ENCODE measurements around the gene CLCN1. TPM values are rescaled to one million over a fixed set of nuclear protein-coding genes. Genes with fewer than 3 reads are reported as not detected.

Gene CLCN1
- total RNA-seq, 1 experiment from 2014 or later = 0.55 TPM

GRCh38 chr7:143282124-143282523 is 33.8 kb upstream of the CLCN1 start:
- DNase-seq (no peak), ATAC-seq (no peak)
- Histone ChIP-seq H3K27me3 (ENCODE audit: low read length) (no peaks in the 10 kb centered on the region), H2AFZ (ENCODE audit: low read length) (no peak overlapping the region), H4K20me1 (ENCODE audit: low read length) (no peaks in the 10 kb centered on the region), H3K79me2 (ENCODE audit: low read length) (0 out of 2 replicates have a peak, but pooled peaks cover 5% of the 10 kb centered on the region), H3K4me1 (ENCODE audit: insufficient read depth, low read length) (peaks cover 49% of the 10 kb centered on the region), H3K27ac (ENCODE audit: low read length) (no peak overlapping the region), H3K9ac (ENCODE audit: low read length) (no peak overlapping the region), H3K4me3 (ENCODE audit: low read length) (no peak overlapping the region), H3K4me2 (ENCODE audit: low read length) (no peak overlapping the region), H3K9me3 (ENCODE audit: low read length) (no peaks in the 10 kb centered on the region), H3F3A (ENCODE audit: low read length, unreplicated experiment) (no peaks in the 10 kb centered on the region), H3K9me2 (replicated peaks; ENCODE audit: low read length) (no peaks in the 10 kb centered on the region), H3K36me3 (ENCODE audit: low read depth, low read length) (no peaks in the 10 kb centered on the region)
- BruUV-seq (replicated peaks) = no TSS peak
- ChIA-PET POLR2A (ENCODE audit: unreplicated experiment) (interaction anchor here (0.6 kb wide), 1 partner anchor 725 kb away, joined by 3 read pairs; no protein-coding TSS in a partner anchor), CTCF (no interaction called here)
- intact Hi-C loops (cut with micrococcal nuclease) = no loop called here
- TF ChIP-seq, protein P1, sequence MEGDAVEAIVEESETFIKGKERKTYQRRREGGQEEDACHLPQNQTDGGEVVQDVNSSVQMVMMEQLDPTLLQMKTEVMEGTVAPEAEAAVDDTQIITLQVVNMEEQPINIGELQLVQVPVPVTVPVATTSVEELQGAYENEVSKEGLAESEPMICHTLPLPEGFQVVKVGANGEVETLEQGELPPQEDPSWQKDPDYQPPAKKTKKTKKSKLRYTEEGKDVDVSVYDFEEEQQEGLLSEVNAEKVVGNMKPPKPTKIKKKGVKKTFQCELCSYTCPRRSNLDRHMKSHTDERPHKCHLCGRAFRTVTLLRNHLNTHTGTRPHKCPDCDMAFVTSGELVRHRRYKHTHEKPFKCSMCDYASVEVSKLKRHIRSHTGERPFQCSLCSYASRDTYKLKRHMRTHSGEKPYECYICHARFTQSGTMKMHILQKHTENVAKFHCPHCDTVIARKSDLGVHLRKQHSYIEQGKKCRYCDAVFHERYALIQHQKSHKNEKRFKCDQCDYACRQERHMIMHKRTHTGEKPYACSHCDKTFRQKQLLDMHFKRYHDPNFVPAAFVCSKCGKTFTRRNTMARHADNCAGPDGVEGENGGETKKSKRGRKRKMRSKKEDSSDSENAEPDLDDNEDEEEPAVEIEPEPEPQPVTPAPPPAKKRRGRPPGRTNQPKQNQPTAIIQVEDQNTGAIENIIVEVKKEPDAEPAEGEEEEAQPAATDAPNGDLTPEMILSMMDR (conservative IDR thresholded peaks at IDR 0.05; ENCODE audit: low read depth, low read length) = no peak
- TF ChIP-seq EZH2 (IDR thresholded peaks at IDR 0.05; ENCODE audit: low read length, unreplicated experiment) = no peak
- TF ChIP-seq EZH2phosphoT487 (IDR thresholded peaks at IDR 0.05; ENCODE audit: borderline replicate concordance, low read length) = no peak

GRCh38 chr7:143283381-143283780 is 32.5 kb upstream of the CLCN1 start:
- no peaks in the 10 kb centered on the region for H3K9me3 ChIP-seq (ENCODE audit: low read length)
- H4K20me1 ChIP-seq (ENCODE audit: low read length) = no peaks in the 10 kb centered on the region
- no peak overlapping the region for H3K9ac ChIP-seq (ENCODE audit: low read length)
- H3K27me3 ChIP-seq (ENCODE audit: low read length) = no peaks in the 10 kb centered on the region
- intact Hi-C loops (cut with micrococcal nuclease) = no loop called here
- no peaks in the 10 kb centered on the region for H3K9me2 ChIP-seq (replicated peaks; ENCODE audit: low read length)
- H3K4me1 ChIP-seq (ENCODE audit: insufficient read depth, low read length) = peaks cover 49% of the 10 kb centered on the region
- POLR2A ChIA-PET (ENCODE audit: unreplicated experiment) = interaction anchor here (0.7 kb wide), 1 partner anchor 448 kb away, joined by 3 read pairs; no protein-coding TSS in a partner anchor
- no TSS peak for BruUV-seq (replicated peaks)
- CTCF ChIA-PET = no interaction called here
- H3K4me2 ChIP-seq (ENCODE audit: low read length) = no peak overlapping the region
- ATAC-seq = no peak
- H3K79me2 ChIP-seq (ENCODE audit: low read length) = peaks cover 10% of the 10 kb centered on the region
- H2AFZ ChIP-seq (ENCODE audit: low read length) = no peak overlapping the region
- H3K4me3 ChIP-seq (ENCODE audit: low read length) = no peak overlapping the region
- H3K36me3 ChIP-seq (ENCODE audit: low read depth, low read length) = no peaks in the 10 kb centered on the region
- H3K27ac ChIP-seq (ENCODE audit: low read length) = no peak overlapping the region
- DNase-seq = no peak
- no peaks in the 10 kb centered on the region for H3F3A ChIP-seq (ENCODE audit: low read length, unreplicated experiment)
- TF ChIP-seq EZH2 (IDR thresholded peaks at IDR 0.05; ENCODE audit: low read length, unreplicated experiment) (no peak), EZH2phosphoT487 (IDR thresholded peaks at IDR 0.05; ENCODE audit: borderline replicate concordance, low read length) (no peak)
- TF ChIP-seq, protein P1 (conservative IDR thresholded peaks at IDR 0.05; ENCODE audit: low read depth, low read length) = no peak

GRCh38 chr7:143284591-143285469 is 31.1 kb upstream of the CLCN1 start, which contains the start of gene TMEM139:
TMEM139 (plus strand) TSS chr7:143284958; CDS start chr7:143285958, 1,000 bp downstream.
- peak within 1 kb of the TSS; percentile 33; the same call in 1 of the 2 replicates for H3K4me3 ChIP-seq (ENCODE audit: low read length)
- peak within 1 kb of the TSS; percentile 69 for H3K4me2 ChIP-seq (ENCODE audit: low read length)
- H3K27me3 ChIP-seq (ENCODE audit: low read length) = no peaks in the 10 kb centered on the region
- H4K20me1 ChIP-seq (ENCODE audit: low read length) = 0 out of 2 replicates have a peak, but pooled peaks cover 3% of the 10 kb centered on the region
- TF ChIP-seq EZH2phosphoT487 (IDR thresholded peaks at IDR 0.05; ENCODE audit: borderline replicate concordance, low read length) = no peak
- no peak for TF ChIP-seq EZH2 (IDR thresholded peaks at IDR 0.05; ENCODE audit: low read length, unreplicated experiment)
- TF ChIP-seq, protein P1 (conservative IDR thresholded peaks at IDR 0.05; ENCODE audit: low read depth, low read length) = no peak
- intact Hi-C loops (cut with micrococcal nuclease) = no loop called here
- peak; percentile 29 for DNase-seq
- H3K9me3 ChIP-seq (ENCODE audit: low read length) = no peaks in the 10 kb centered on the region
- H3K9me2 ChIP-seq (replicated peaks; ENCODE audit: low read length) = no peaks in the 10 kb centered on the region
- no peak for ATAC-seq
- H3K79me2 ChIP-seq (ENCODE audit: low read length) = peaks cover 25% of the 10 kb centered on the region
- no peaks in the 10 kb centered on the region for H3K36me3 ChIP-seq (ENCODE audit: low read depth, low read length)
- peaks cover 42% of the 10 kb centered on the region for H3K4me1 ChIP-seq (ENCODE audit: insufficient read depth, low read length)
- H3K9ac ChIP-seq (ENCODE audit: low read length) = peak within 1 kb of the TSS; percentile 13; the same call in 1 of the 2 replicates
- POLR2A ChIA-PET (ENCODE audit: unreplicated experiment) = no interaction called here
- H2AFZ ChIP-seq (ENCODE audit: low read length) = peak within 1 kb of the TSS; percentile 72
- peak within 1 kb of the TSS; percentile 71 for H3K27ac ChIP-seq (ENCODE audit: low read length)
- no peaks in the 10 kb centered on the region for H3F3A ChIP-seq (ENCODE audit: low read length, unreplicated experiment)
- BruUV-seq (replicated peaks) = TSS peak; percentile 25
- CTCF ChIA-PET = no interaction called here
